ENCODE data around the gene TRIO.

- no peak for TF ChIP-seq SP1 (IDR thresholded peaks at IDR 0.05)
- no peak for TF ChIP-seq BHLHE40 (IDR thresholded peaks at IDR 0.05; ENCODE audit: borderline replicate concordance)
- TF ChIP-seq ZNF384 (IDR thresholded peaks at IDR 0.05) = no peak
- no peak for TF ChIP-seq FOXA1 (IDR thresholded peaks at IDR 0.05)
- no peak for TF ChIP-seq ELF4 (IDR thresholded peaks at IDR 0.05)
- no peak for TF ChIP-seq FOXK2 (IDR thresholded peaks at IDR 0.05)
- no peak for TF ChIP-seq LEF1 (IDR thresholded peaks at IDR 0.05; ENCODE audit: borderline replicate concordance)
These were observed 233.6 kb downstream of the TRIO start for GRCh38 chr5:14376789-14377188.
